DOHH2 (cell line): ENCODE results near the gene SUPT3H.

Experiments
- EZH2phosphoT487 ChIP-seq: fragments of 200-600 bp; sonication (generic); IDR thresholded peaks from 2 replicates; pipeline ENCODE4 v1.6.1; 2017; ENCODE audit warnings: borderline replicate concordance, mild to moderate bottlenecking, antibody characterized with exemption, low read length, moderate library complexity, mixed read lengths
- TF ChIP-seq, protein P1 (sequence below): fragments of 200-600 bp; sonication (generic); IDR thresholded peaks from one replicate; pipeline ENCODE4 v1.5.1; 2014; ENCODE audit warnings: antibody characterized with exemption, mild to moderate bottlenecking, low read depth, low read length; ENCODE audit not compliant: poor library complexity, severe bottlenecking

DNA sequence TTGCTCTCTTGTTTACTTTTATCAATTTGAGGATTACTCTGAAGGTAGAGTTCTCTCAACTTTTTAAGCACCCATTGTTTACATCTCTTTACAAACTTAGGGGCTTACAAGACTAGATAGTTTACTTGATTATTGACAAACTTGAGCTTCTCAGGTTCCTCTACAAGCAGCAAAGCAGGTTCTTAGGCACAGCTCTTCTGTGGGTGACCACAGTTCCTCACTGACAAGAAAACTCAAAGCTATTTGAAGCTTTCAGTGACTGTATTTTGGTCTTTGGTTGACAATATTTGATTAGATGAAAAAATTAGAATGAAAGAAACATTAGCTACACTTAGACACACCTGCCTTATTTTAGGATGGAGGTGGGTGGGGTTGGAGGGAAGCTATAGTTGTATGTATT lies 376.9 kb downstream of the SUPT3H start:
- TF ChIP-seq, protein P1, sequence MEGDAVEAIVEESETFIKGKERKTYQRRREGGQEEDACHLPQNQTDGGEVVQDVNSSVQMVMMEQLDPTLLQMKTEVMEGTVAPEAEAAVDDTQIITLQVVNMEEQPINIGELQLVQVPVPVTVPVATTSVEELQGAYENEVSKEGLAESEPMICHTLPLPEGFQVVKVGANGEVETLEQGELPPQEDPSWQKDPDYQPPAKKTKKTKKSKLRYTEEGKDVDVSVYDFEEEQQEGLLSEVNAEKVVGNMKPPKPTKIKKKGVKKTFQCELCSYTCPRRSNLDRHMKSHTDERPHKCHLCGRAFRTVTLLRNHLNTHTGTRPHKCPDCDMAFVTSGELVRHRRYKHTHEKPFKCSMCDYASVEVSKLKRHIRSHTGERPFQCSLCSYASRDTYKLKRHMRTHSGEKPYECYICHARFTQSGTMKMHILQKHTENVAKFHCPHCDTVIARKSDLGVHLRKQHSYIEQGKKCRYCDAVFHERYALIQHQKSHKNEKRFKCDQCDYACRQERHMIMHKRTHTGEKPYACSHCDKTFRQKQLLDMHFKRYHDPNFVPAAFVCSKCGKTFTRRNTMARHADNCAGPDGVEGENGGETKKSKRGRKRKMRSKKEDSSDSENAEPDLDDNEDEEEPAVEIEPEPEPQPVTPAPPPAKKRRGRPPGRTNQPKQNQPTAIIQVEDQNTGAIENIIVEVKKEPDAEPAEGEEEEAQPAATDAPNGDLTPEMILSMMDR, result no peak
- TF ChIP-seq EZH2phosphoT487, result no peak
